HPDE6-E6E7 (cell line): ENCODE measurements around the gene ABHD14A.

Source experiments
- DNase-seq: peaks from one replicate; pipeline ENCODE4 v3.0.0; 2011; ENCODE audit warnings: missing footprints; ENCODE audit errors: extremely low spot score

Gene ABHD14A

GRCh38 chr3:51941463-51941797 lies 33.4 kb upstream of the ABHD14A start:
- no peak for DNase-seq

- peak; percentile 88 for DNase-seq
Observed at GRCh38 chr3:51941798-51942602, 32.9 kb upstream of the ABHD14A start, which contains the start of the genes PARP3 and RRP9. Gene PARP3 (plus strand): TSS chr3:51942363. CDS start chr3:51943356, 993 bp downstream. Gene RRP9 (minus strand): TSS chr3:51941904. CDS start chr3:51941867, 37 bp downstream.

GRCh38 chr3:51942603-51943450 lies 32.0 kb upstream of the ABHD14A start:
- peak; percentile 62 for DNase-seq

- no peak for DNase-seq
Observed at GRCh38 chr3:51943451-51944391, 31.1 kb upstream of the ABHD14A start.

- DNase-seq: no peak
Observed at GRCh38 chr3:51944451-51945021, 30.3 kb upstream of the ABHD14A start.

GRCh38 chr3:51945031-51945840 lies 29.6 kb upstream of the ABHD14A start:
- DNase-seq: no peak

GRCh38 chr3:51945926-51946705 lies 28.7 kb upstream of the ABHD14A start:
- DNase-seq: no peak

GRCh38 chr3:51946796-51947195 lies 28.1 kb upstream of the ABHD14A start:
- no peak for DNase-seq

- DNase-seq: no peak
Observed at GRCh38 chr3:51947215-51947900, 27.5 kb upstream of the ABHD14A start.

GRCh38 chr3:51948016-51948580 lies 26.8 kb upstream of the ABHD14A start:
- DNase-seq: no peak

GRCh38 chr3:51949121-51949520 lies 25.7 kb upstream of the ABHD14A start:
- no peak for DNase-seq

- DNase-seq: no peak
Observed at GRCh38 chr3:51950899-51951298, 24.0 kb upstream of the ABHD14A start.

- no peak for DNase-seq
Observed at GRCh38 chr3:51953445-51953844, 21.4 kb upstream of the ABHD14A start.

- no peak for DNase-seq
Observed at GRCh38 chr3:51954105-51954504, 20.8 kb upstream of the ABHD14A start.

- no peak for DNase-seq
Observed at GRCh38 chr3:51954713-51955112, 20.2 kb upstream of the ABHD14A start.

GRCh38 chr3:51955175-51955892 lies 19.5 kb upstream of the ABHD14A start, which contains the start of gene GPR62:
Gene GPR62 (plus strand): TSS chr3:51955381. CDS start chr3:51955653, 272 bp downstream.
- DNase-seq: no peak

- no peak for DNase-seq
Observed at GRCh38 chr3:51955893-51956770, 18.7 kb upstream of the ABHD14A start.
